C4-2B (cell line): ENCODE data around the gene AANAT.

ENCODE experiments used
- CTCF ChIP-seq: fragments of 450-650 bp; conservative IDR thresholded peaks from 2 replicates; pipeline ENCODE4 v1.5.1; 2017; ENCODE audit warnings: mild to moderate bottlenecking
- ZFX ChIP-seq: fragments of 450-650 bp; IDR thresholded peaks from 2 replicates; pipeline ENCODE4 v1.6.1; 2017

- no peak for TF ChIP-seq CTCF
- no peak for TF ChIP-seq ZFX
These were observed 31.5 kb downstream of the AANAT start for GRCh38 chr17:76498876-76499251.
